K562 (cell line): ENCODE data around the gene PNRC2. TPM values are rescaled to one million over a fixed set of nuclear protein-coding genes. Genes with fewer than 3 reads are reported as not detected.

Experiments used
- ARID1B ChIP-seq: fragments of 450-650 bp; IDR thresholded peaks from 2 replicates; pipeline ENCODE4 v1.6.1; 2016; ENCODE audit warnings: antibody characterized with exemption, mild to moderate bottlenecking, inconsistent platforms
- BCOR ChIP-seq: fragments of 450-650 bp; IDR thresholded peaks from 2 replicates; pipeline ENCODE4 v1.6.1; 2016
- DACH1 ChIP-seq: fragments of 450-650 bp; IDR thresholded peaks from 2 replicates; pipeline ENCODE4 v1.6.1; 2018; ENCODE audit not compliant: partially characterized antibody
- FOXK2 ChIP-seq, 2 experiments: fragments of 450-650 bp; IDR thresholded peaks in 1 of 2; conservative IDR thresholded peaks in 1 of 2; 2 replicates each; pipeline ENCODE4 v1.6.1; 2016; ENCODE audit warnings: low read depth in 2 of 2, mild to moderate bottlenecking in 1 of 2
- HDAC1 ChIP-seq, 2 experiments: fragments of 450-650 bp; IDR thresholded peaks; 2 replicates each; pipeline ENCODE4 v1.6.1; 2016 to 2017; ENCODE audit warnings: inconsistent platforms in 1 of 2, mild to moderate bottlenecking in 1 of 2, moderate library complexity in 1 of 2
- HNRNPH1 ChIP-seq: fragments of 200-400 bp; formaldehyde crosslinking; optimal IDR thresholded peaks from 2 replicates; pipeline ENCODE3; 2017; ENCODE audit warnings: low read depth, mild to moderate bottlenecking, low read length, moderate library complexity
- KDM1A ChIP-seq, 2 experiments: fragments of 450-650 bp; IDR thresholded peaks; 2 replicates each; pipeline ENCODE4 v1.6.1; 2016; ENCODE audit warnings: mild to moderate bottlenecking in 2 of 2
- KHSRP ChIP-seq: fragments of 450-650 bp; IDR thresholded peaks from 2 replicates; pipeline ENCODE4 v1.6.1; 2017
- KLF10 ChIP-seq: fragments of 250-450 bp; sonication (Bioruptor Pico); IDR thresholded peaks from 2 replicates; pipeline ENCODE4 v1.6.1; 2021; ENCODE audit warnings: matching md5 sums
- L3MBTL2 ChIP-seq: fragments of 450-650 bp; IDR thresholded peaks from 2 replicates; pipeline ENCODE4 v1.6.1; 2016; ENCODE audit warnings: mild to moderate bottlenecking, moderate library complexity
- NCOR1 ChIP-seq: fragments of 450-650 bp; IDR thresholded peaks from 2 replicates; pipeline ENCODE4 v1.6.1; 2016; ENCODE audit warnings: mild to moderate bottlenecking, moderate library complexity
- POLR2A ChIP-seq: fragments of 450-650 bp; conservative IDR thresholded peaks from 2 replicates; pipeline ENCODE4 v1.6.1; 2016
- POLR2AphosphoS2 ChIP-seq: IDR thresholded peaks from 2 replicates; pipeline ENCODE4 v1.6.1; 2012; ENCODE audit warnings: low read length, improper control_type of control experiment
- PRMT5 ChIP-seq: sonication (generic); formaldehyde crosslinking; IDR thresholded peaks from 2 replicates; pipeline ENCODE4 v1.5.0; 2020; ENCODE audit warnings: missing genetic modification reagents
- RBM25 ChIP-seq: fragments of 200-400 bp; formaldehyde crosslinking; IDR thresholded peaks from 2 replicates; pipeline ENCODE4 v1.6.1; 2018; ENCODE audit warnings: low read length, low read depth, moderate library complexity; ENCODE audit not compliant: severe bottlenecking
- SUPT5H ChIP-seq: fragments of 450-650 bp; IDR thresholded peaks from 2 replicates; pipeline ENCODE4 v1.6.1; 2016
- TCF15 ChIP-seq: fragments of 250-450 bp; sonication (Bioruptor Pico); IDR thresholded peaks from 2 replicates; pipeline ENCODE4 v1.8.0; 2022; ENCODE audit warnings: moderate library complexity, mild to moderate bottlenecking, inconsistent platforms
- TCF3 ChIP-seq: sonication (generic); formaldehyde crosslinking; IDR thresholded peaks from 2 replicates; pipeline ENCODE4 v1.4.0; 2020; ENCODE audit warnings: mild to moderate bottlenecking, missing genetic modification reagents
- TEAD1 ChIP-seq, 2 experiments: fragments of 450-650 bp in 1 of 2; sonication (generic) in 1 of 2; formaldehyde crosslinking; IDR thresholded peaks; 2 replicates each; pipeline versions ENCODE4 v1.4.0 to v1.8.0; 2020 to 2022; ENCODE audit warnings: mild to moderate bottlenecking in 2 of 2, missing genetic modification reagents in 1 of 2
- ZC3H4 ChIP-seq: sonication (generic); formaldehyde crosslinking; IDR thresholded peaks from 2 replicates; pipeline ENCODE4 v1.9.0; 2021; ENCODE audit warnings: missing genetic modification reagents, borderline replicate concordance
- ZNF253 ChIP-seq: fragments of 250-450 bp; sonication (Bioruptor Pico); conservative IDR thresholded peaks from 2 replicates; pipeline ENCODE4 v1.6.1; 2021; ENCODE audit warnings: mild to moderate bottlenecking
- ZNF668 ChIP-seq: fragments of 250-450 bp; sonication (Bioruptor Pico); IDR thresholded peaks from 2 replicates; pipeline ENCODE4 v1.8.0; 2022; ENCODE audit warnings: mild to moderate bottlenecking, inconsistent platforms
- polyA plus RNA-seq, 8 experiments: library from polyadenylated mRNA; depleted of rRNA in 4 of 8; stranded (reverse) in 5 of 8; unstranded in 3 of 8; fragments of >200 nt; fragmentation: Nextera tagmentation in 2 of 8; fragmentation: Illumina TruSeq in 1 of 8; extraction: Ambion mirVana in 2 of 8; extraction: Trizol in 1 of 8; gene quantifications; 2 replicates each; pipeline versions ENCODE4 v1.2.1 to v1.2.3, GENCODE V29; 2011 to 2014; ENCODE audit warnings: inconsistent platforms in 1 of 8, missing spikeins in 1 of 8
- total RNA-seq, 7 experiments: library from RNA; depleted of rRNA in 6 of 7; stranded (reverse); fragments of >200 nt in 6 of 7; fragmentation: Illumina TruSeq in 2 of 7; extraction: Trizol in 2 of 7; gene quantifications; 2 replicates each; pipeline versions ENCODE4 v1.2.1 to v1.2.3, GENCODE V29; 2011 to 2021; ENCODE audit warnings: low replicate concordance in 1 of 7
- TF ChIP-seq, protein P1 (sequence below): fragments of 450-650 bp; formaldehyde crosslinking; IDR thresholded peaks from 2 replicates; pipeline ENCODE4 v1.4.0; 2020; ENCODE audit warnings: mild to moderate bottlenecking
- TF ChIP-seq, protein P2 (sequence below): fragments of 250-450 bp; sonication (Bioruptor Pico); IDR thresholded peaks from 2 replicates; pipeline ENCODE4 v1.5.0; 2021; ENCODE audit warnings: mild to moderate bottlenecking, borderline replicate concordance
- TF ChIP-seq, protein P3 (sequence below): fragments of 450-650 bp; formaldehyde crosslinking; IDR thresholded peaks from 2 replicates; pipeline ENCODE4 v1.4.0; 2022; ENCODE audit warnings: missing genetic modification characterization

PNRC2 gene
- total and polyA plus RNA-seq, 9 of the 15 experiments (the other 6 are each of a cell fraction or from before 2014, with no cell fraction given), result 127 to 303 (median 203) TPM

GRCh38 chr1:23964790-23965740 lies 5.4 kb downstream of the PNRC2 start (continued):
- TF ChIP-seq PRMT5 (CRISPR knock-in tag) (no peak), HDAC1 (IDR thresholded peaks at IDR 0.05) (0 out of 4 replicates have a peak, but pooled peaks of 1 of the 2 experiments have one; percentile 24), POLR2A (peak; percentile 50), L3MBTL2 (no peak), RBM25 (peak; percentile 66), SUPT5H (0 out of 2 replicates have a peak, but pooled peaks have one; percentile 13), HNRNPH1 (no peak), FOXK2 (conservative IDR thresholded peaks at IDR 0.05 in 1 of 2, IDR thresholded peaks at IDR 0.05 in 1 of 2; ENCODE audit: low read depth in 2 of 2) (0 out of 4 replicates have a peak, but pooled peaks of 1 of the 2 experiments have one; percentile 38), KDM1A (IDR thresholded peaks at IDR 0.05) (peak in 1 of 2 experiments; percentile 32; a peak in 1 of 4 replicates), BCOR (peak; percentile 22; the same call in 1 of the 2 replicates), TEAD1 (CRISPR knock-in tag; IDR thresholded peaks at IDR 0.05) (0 out of 4 replicates have a peak, but pooled peaks of 1 of the 2 experiments have one; percentile 43), KLF10 (0 out of 2 replicates have a peak, but pooled peaks have one; percentile 63), ZNF253 (CRISPR knock-in tag) (no peak), ARID1B (peak; percentile 76), DACH1 (peak; percentile 88), ZNF668 (CRISPR knock-in tag) (no peak), POLR2AphosphoS2 (peak; percentile 81; the same call in 1 of the 2 replicates), TCF15 (CRISPR knock-in tag) (no peak), KHSRP (peak; percentile 14; the same call in 1 of the 2 replicates), TCF3 (CRISPR knock-in tag) (peak; percentile 40; the same call in 1 of the 2 replicates), NCOR1 (peak; percentile 24; the same call in 1 of the 2 replicates), ZC3H4 (no peak)
- TF ChIP-seq, protein P1, sequence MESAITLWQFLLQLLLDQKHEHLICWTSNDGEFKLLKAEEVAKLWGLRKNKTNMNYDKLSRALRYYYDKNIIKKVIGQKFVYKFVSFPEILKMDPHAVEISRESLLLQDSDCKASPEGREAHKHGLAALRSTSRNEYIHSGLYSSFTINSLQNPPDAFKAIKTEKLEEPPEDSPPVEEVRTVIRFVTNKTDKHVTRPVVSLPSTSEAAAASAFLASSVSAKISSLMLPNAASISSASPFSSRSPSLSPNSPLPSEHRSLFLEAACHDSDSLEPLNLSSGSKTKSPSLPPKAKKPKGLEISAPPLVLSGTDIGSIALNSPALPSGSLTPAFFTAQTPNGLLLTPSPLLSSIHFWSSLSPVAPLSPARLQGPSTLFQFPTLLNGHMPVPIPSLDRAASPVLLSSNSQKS (CRISPR knock-in tag), result no peak
- TF ChIP-seq, protein P2, sequence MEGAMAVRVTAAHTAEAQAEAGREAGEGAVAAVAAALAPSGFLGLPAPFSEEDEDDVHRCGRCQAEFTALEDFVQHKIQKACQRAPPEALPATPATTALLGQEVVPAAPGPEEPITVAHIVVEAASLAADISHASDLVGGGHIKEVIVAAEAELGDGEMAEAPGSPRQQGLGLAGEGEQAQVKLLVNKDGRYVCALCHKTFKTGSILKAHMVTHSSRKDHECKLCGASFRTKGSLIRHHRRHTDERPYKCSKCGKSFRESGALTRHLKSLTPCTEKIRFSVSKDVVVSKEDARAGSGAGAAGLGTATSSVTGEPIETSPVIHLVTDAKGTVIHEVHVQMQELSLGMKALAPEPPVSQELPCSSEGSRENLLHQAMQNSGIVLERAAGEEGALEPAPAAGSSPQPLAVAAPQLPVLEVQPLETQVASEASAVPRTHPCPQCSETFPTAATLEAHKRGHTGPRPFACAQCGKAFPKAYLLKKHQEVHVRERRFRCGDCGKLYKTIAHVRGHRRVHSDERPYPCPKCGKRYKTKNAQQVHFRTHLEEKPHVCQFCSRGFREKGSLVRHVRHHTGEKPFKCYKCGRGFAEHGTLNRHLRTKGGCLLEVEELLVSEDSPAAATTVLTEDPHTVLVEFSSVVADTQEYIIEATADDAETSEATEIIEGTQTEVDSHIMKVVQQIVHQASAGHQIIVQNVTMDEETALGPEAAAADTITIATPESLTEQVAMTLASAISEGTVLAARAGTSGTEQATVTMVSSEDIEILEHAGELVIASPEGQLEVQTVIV (CRISPR knock-in tag), result no peak
- TF ChIP-seq, protein P3, sequence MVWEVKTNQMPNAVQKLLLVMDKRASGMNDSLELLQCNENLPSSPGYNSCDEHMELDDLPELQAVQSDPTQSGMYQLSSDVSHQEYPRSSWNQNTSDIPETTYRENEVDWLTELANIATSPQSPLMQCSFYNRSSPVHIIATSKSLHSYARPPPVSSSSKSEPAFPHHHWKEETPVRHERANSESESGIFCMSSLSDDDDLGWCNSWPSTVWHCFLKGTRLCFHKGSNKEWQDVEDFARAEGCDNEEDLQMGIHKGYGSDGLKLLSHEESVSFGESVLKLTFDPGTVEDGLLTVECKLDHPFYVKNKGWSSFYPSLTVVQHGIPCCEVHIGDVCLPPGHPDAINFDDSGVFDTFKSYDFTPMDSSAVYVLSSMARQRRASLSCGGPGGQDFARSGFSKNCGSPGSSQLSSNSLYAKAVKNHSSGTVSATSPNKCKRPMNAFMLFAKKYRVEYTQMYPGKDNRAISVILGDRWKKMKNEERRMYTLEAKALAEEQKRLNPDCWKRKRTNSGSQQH (CRISPR knock-in tag), result peak; percentile 53; the same call in 1 of the 2 replicates
